ENCODE results near the gene DIAPH2.

The DIAPH2 gene

DNA sequence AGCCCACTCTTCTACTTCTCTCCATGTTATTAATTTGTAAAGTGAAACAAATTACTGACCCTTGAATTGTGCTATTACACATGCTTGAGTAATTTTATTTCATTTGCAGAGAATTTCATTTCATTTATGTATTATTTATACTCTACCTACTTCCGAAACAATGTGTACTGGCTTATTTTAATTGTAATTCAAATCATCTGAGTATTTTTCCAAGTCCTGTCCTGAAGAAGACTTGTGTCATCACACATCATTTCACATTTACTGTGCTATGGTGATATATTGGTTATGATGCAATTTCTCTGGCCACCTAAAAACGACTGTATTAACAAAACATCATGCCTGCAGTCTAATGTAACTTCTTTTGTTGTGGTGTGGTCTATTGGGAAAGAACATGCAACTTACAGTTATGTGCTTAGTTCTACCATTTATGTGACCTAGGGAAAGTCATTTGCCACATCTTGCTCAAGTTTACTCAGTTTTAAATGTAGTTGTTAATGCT is 583.6 kb downstream of the DIAPH2 start:
- TF ChIP-seq, protein P1, sequence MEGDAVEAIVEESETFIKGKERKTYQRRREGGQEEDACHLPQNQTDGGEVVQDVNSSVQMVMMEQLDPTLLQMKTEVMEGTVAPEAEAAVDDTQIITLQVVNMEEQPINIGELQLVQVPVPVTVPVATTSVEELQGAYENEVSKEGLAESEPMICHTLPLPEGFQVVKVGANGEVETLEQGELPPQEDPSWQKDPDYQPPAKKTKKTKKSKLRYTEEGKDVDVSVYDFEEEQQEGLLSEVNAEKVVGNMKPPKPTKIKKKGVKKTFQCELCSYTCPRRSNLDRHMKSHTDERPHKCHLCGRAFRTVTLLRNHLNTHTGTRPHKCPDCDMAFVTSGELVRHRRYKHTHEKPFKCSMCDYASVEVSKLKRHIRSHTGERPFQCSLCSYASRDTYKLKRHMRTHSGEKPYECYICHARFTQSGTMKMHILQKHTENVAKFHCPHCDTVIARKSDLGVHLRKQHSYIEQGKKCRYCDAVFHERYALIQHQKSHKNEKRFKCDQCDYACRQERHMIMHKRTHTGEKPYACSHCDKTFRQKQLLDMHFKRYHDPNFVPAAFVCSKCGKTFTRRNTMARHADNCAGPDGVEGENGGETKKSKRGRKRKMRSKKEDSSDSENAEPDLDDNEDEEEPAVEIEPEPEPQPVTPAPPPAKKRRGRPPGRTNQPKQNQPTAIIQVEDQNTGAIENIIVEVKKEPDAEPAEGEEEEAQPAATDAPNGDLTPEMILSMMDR (IDR thresholded peaks at IDR 0.05; ENCODE audit: control insufficient read depth, insufficient read depth, low read depth, low read length, missing control alignments), result no peak
- DNase-seq (ENCODE audit: low read depth), result peak; percentile 1
- H3K4me3 ChIP-seq (ENCODE audit: control insufficient read depth, low read depth, low read length), result no peak overlapping the region

DNA sequence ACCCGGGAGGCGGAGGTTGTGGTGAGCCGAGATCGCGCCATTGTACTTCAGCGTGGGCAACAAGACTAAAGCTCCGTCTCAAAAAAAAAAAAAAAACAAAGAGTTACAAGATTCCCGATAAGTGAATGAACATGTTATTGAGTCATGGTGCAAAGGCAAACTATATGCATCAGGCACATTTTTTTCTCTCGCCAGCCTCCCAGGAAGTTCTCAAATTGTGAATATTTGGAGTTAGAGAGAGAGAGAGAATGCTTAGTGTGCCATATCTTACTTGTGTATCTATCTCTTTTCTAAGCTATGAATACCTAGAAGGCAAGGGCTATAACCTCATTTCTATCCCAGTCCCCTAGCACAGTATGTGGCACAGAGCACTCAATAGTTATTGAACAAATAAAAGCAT is 599.9 kb downstream of the DIAPH2 start:
- TF ChIP-seq, protein P1 (IDR thresholded peaks at IDR 0.05; ENCODE audit: control insufficient read depth, insufficient read depth, low read depth, low read length, missing control alignments), result no peak
- H3K4me3 ChIP-seq (ENCODE audit: control insufficient read depth, low read depth, low read length), result no peak overlapping the region
- DNase-seq (ENCODE audit: low read depth), result no peak

- TF ChIP-seq, protein P1 (IDR thresholded peaks at IDR 0.05; ENCODE audit: control insufficient read depth, insufficient read depth, low read depth, low read length, missing control alignments), result no peak
- no peak for DNase-seq (ENCODE audit: low read depth)
Measured at GRCh38 chrX:97290199-97290598, 605.6 kb downstream of the DIAPH2 start.

GRCh38 chrX:97294041-97294440 is 609.4 kb downstream of the DIAPH2 start:
- TF ChIP-seq, protein P1 (IDR thresholded peaks at IDR 0.05; ENCODE audit: control insufficient read depth, insufficient read depth, low read depth, low read length, missing control alignments), result no peak
- H3K4me3 ChIP-seq (ENCODE audit: control insufficient read depth, low read depth, low read length), result no peak overlapping the region
- DNase-seq (ENCODE audit: low read depth), result no peak

More at GRCh38 chrX:97290199-97290598, 605.6 kb downstream of the DIAPH2 start:
- H3K4me3 ChIP-seq (ENCODE audit: control insufficient read depth, low read depth, low read length), result no peak overlapping the region

DNA sequence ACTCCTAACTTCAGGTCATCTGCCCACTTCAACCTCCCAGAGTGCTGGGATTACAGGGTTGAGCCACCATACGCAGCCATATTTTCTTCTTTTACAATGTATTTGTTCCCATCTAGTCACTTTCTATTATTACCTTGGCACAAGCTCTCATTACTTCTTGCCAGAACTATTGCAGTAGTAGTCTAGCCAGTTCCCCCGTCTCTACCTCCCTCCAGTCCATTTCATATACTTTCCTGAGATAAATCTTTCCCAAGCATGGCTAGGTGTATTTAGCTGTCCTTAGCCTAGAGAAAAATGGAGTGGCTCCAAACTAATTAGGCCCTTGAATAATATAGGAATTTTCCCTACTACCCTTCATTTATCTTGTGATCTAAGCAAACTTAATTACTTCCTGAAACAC is 611.3 kb downstream of the DIAPH2 start:
- H3K4me3 ChIP-seq (ENCODE audit: control insufficient read depth, low read depth, low read length), result no peak overlapping the region
- no peak for DNase-seq (ENCODE audit: low read depth)
- TF ChIP-seq, protein P1 (IDR thresholded peaks at IDR 0.05; ENCODE audit: control insufficient read depth, insufficient read depth, low read depth, low read length, missing control alignments), result no peak

- DNase-seq (ENCODE audit: low read depth), result no peak
- no peak overlapping the region for H3K4me3 ChIP-seq (ENCODE audit: control insufficient read depth, low read depth, low read length)
- TF ChIP-seq, protein P1 (IDR thresholded peaks at IDR 0.05; ENCODE audit: control insufficient read depth, insufficient read depth, low read depth, low read length, missing control alignments), result no peak
Measured at GRCh38 chrX:97306771-97307470, 622.3 kb downstream of the DIAPH2 start.
